Measurements from ENCODE around the gene GPATCH2L.

The GPATCH2L gene

GRCh38 chr14:76203086-76204001 is 51.6 kb downstream of the GPATCH2L start:
- DNase-seq = no peak

- DNase-seq = no peak
Measured at GRCh38 chr14:76204461-76205230, 52.9 kb downstream of the GPATCH2L start.

- no peak for DNase-seq
Measured at GRCh38 chr14:76205708-76206107, 54.0 kb downstream of the GPATCH2L start.

- no peak for DNase-seq
Measured at GRCh38 chr14:76208340-76208739, 56.6 kb downstream of the GPATCH2L start.

- no peak for DNase-seq
Measured at GRCh38 chr14:76212242-76212641, 60.5 kb downstream of the GPATCH2L start.

- no peak for DNase-seq
Measured at GRCh38 chr14:76217179-76217578, 65.5 kb downstream of the GPATCH2L start.

GRCh38 chr14:76218662-76219061 is 66.9 kb downstream of the GPATCH2L start:
- DNase-seq = no peak

- DNase-seq = no peak
Measured at GRCh38 chr14:76219873-76220272, 68.2 kb downstream of the GPATCH2L start.

- DNase-seq = no peak
Measured at GRCh38 chr14:76227450-76228050, 75.8 kb downstream of the GPATCH2L start.

GRCh38 chr14:76228138-76228537 is 76.4 kb downstream of the GPATCH2L start:
- no peak for DNase-seq

GRCh38 chr14:76232800-76233199 is 81.1 kb downstream of the GPATCH2L start:
- no peak for DNase-seq

GRCh38 chr14:76235628-76236027 is 83.9 kb downstream of the GPATCH2L start:
- no peak for DNase-seq

- DNase-seq = no peak
Measured at GRCh38 chr14:76236172-76237130, 84.7 kb downstream of the GPATCH2L start.

GRCh38 chr14:76237349-76237990 is 85.7 kb downstream of the GPATCH2L start:
- DNase-seq = no peak

GRCh38 chr14:76245097-76245496 is 93.4 kb downstream of the GPATCH2L start:
- DNase-seq = no peak

- DNase-seq = no peak
Measured at GRCh38 chr14:76250302-76250701, 98.6 kb downstream of the GPATCH2L start.

- DNase-seq = no peak
Measured at GRCh38 chr14:76252471-76252870, 100.7 kb downstream of the GPATCH2L start.

- DNase-seq = no peak
Measured at GRCh38 chr14:76253111-76253510, 101.4 kb downstream of the GPATCH2L start.

GRCh38 chr14:76256545-76256944 is 104.8 kb downstream of the GPATCH2L start:
- DNase-seq = no peak

- no peak for DNase-seq
Measured at GRCh38 chr14:76257111-76257803, 105.5 kb downstream of the GPATCH2L start.

GRCh38 chr14:76257842-76258397 is 106.2 kb downstream of the GPATCH2L start:
- no peak for DNase-seq

All from NCI-H2171 (cell line).